Activated CD8-positive, alpha-beta memory T cell treated with anti-CD3 and anti-CD28 coated beads for 4 hours (primary cell): Measurements from ENCODE around the gene ZBTB7C.

Experiments
- DNase-seq, 2 donors: peaks; one replicate each; pipeline ENCODE4 v3.0.0-alpha.2; 2020; ENCODE audit warnings: low read depth in 2 of 2

The ZBTB7C gene

DNA sequence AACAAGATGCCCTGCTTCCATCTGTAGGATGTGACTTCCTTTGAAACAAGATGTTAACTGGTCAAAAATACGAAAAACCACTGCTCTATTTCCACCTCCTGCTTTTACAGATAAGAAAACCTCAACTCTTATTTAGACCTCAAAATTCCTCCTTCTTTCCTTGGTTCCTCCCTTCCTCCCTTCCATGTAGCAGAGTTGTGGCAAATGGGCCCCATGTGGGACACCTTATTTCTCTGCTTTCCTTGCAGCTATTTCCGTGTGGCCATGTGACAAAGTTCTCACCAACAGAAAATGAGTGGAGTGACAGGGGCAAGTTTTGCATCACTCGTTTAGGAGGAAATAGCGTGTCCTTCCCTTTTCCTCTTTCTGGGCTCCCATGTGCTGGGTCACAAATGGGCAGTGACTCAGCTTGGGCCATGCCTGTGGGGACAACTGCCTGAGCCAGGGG lies 409.4 kb downstream of the ZBTB7C start:
- no peak for DNase-seq

DNA sequence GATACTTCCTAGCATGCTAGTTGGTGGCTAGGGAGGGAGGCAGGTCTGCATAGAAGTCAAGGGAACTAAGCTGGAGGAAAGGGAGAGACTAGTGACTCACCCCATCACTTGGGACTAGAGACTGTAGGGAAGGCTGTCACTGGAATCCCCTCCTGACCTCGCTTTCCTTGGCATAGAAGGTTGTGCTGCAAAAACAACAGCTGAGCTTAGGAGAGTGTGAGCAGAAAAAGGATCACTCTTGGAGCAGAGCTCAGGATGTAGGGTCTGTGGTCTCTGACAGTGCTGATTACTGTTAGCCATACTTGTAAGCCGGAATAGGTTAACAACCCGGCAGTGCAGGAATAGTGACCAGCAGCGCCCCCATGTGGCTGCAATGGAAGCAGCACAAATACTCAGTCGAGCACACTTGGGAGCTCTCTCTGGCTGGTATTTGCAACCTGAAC lies 411.8 kb downstream of the ZBTB7C start:
- no peak for DNase-seq

DNA sequence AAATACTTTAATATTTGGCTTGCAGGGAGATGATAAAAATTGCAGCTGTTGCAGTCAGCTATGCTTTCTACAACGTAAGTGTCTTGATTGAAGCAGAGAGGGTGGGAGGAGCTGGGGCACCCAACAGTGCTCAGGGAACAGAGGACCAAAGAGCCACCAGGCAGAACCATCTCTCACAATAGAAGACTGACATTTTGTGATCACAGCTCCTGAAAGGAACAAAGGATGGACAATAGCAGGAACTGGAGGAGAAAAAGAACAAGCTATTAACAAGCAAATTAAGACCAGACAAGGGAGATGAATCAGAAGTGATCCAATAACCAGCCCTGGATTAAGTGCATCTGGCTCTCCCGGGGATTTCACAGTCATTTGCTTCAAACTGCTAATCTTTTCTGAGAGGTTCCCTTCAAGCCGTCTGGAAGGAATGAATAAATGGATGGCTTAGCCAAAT lies 413.1 kb downstream of the ZBTB7C start:
- no peak for DNase-seq

DNA sequence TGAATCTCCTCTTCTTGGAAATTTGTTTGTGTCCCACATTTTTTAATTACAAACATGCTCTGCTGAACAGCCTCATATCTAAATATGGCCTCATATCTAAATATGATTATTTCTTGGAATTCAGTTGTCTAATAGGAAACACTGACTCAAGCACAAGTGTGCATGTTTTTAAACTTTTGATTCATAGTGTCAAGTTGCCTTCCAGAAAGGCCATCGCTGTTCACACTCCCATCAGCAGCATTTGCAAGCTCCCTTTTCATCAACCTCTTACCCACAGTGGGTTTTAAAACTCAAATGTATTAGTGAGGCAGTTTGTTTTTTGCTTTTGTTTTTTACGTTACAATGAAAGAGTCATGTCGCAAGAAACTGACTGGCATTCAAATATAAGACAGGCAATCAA lies 413.5 kb downstream of the ZBTB7C start:
- DNase-seq, result no peak

- DNase-seq, result no peak
Observed at GRCh38 chr18:47993409-47993808, 415.8 kb downstream of the ZBTB7C start.

GRCh38 chr18:47992976-47993375 lies 416.2 kb downstream of the ZBTB7C start:
- no peak for DNase-seq

GRCh38 chr18:47992266-47992665 lies 416.9 kb downstream of the ZBTB7C start:
- DNase-seq, result no peak

GRCh38 chr18:47990981-47991380 lies 418.2 kb downstream of the ZBTB7C start:
- DNase-seq, result no peak

- DNase-seq, result no peak
Observed at GRCh38 chr18:47987388-47987699, 421.8 kb downstream of the ZBTB7C start.

DNA sequence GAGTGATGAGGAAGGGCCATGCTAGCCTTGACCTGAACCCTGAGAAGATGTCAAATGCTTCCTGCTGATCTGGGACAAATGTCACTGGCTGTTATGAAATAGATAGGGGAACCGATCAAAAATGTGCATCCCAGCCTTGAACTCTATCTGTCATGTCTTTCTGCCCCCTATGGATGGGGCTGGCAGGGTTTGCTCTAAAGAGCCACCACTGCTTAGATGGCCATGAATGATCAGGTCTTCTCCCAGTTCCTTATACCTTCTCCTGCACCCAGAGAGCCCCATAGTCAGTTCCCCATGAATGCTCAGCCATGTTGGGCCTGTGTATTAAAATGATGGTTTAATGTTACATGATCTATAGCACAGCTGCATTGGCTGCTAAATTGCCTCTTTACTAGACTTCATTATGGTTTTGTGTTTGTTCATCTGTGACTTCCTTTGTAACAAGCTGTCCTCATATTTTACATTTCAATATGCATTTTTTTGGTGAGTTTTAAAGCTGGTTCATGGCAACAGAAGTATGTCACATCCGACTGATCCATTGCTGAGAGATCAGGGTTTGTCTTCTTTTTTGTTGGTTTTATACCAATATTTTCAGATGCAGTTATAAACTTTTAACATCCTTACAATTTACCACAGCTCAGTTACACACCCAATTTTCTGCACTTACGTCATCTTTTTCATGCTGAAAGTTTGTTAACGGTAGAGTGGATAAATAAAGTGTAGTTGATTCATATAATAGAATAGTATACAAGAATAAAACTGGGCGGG lies 422.4 kb downstream of the ZBTB7C start:
- DNase-seq, result no peak

DNA sequence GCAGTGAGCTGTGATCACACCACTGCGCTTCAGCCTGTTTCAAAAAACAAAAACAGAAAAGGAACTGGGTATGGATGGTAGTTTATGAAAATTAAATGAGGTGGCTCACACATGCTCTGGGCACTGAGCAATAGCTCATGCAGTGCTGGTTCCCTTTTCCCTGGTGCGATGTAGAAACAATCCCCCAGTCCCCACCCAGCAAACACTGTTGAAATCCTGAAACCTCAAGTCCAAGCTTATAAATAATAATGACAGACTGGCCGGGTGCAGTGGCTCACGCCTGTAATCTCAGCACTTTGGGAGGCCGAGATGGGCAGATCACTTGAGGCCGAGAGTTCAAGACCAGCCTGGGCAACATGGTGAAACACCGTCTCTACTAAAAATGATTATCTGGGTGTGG lies 423.3 kb downstream of the ZBTB7C start:
- no peak for DNase-seq

- DNase-seq, result no peak
Observed at GRCh38 chr18:47984991-47985390, 424.2 kb downstream of the ZBTB7C start.

- DNase-seq, result no peak
Observed at GRCh38 chr18:47983946-47984345, 425.2 kb downstream of the ZBTB7C start.

DNA sequence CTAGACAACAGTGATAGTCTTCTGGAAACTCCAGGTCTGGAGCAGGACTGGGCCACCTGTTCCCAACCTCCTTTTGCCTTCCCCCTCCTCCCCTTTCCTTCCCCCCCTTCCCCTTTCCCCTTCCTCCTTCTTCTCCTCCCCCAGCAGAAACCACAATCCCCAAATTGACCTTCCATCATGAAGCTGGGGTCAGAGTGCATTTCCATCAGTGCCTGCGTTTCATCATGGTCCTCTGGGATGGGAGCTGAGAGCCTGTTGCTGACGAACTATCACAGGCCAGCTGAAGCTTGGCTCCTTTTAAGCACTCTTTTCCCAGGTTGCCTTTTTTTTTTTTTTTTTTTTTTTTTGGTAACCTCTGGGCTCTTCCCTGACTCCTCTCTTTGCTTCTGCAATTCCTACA lies 426.1 kb downstream of the ZBTB7C start:
- no peak for DNase-seq

- DNase-seq, result no peak
Observed at GRCh38 chr18:47981830-47982229, 427.4 kb downstream of the ZBTB7C start.

DNA sequence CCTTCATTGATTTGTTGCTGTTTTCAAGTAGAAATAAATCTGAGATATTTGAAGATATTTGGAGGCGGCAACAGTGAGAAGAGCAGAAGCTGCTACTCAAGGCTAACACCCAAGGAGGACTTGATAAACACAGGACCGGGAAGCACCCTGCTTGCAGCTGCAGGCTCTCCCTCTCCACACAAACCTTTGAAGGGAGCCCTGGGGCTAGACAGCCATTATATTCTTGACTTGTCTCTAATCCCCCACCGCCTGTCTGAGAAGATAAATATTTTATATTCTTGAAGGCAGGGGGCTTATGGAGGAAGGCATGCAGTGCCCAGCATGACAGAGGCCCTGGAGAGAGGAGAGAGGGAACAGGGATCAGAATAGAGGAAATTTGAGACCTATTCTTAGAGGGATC lies 427.9 kb downstream of the ZBTB7C start:
- DNase-seq, result no peak

DNA sequence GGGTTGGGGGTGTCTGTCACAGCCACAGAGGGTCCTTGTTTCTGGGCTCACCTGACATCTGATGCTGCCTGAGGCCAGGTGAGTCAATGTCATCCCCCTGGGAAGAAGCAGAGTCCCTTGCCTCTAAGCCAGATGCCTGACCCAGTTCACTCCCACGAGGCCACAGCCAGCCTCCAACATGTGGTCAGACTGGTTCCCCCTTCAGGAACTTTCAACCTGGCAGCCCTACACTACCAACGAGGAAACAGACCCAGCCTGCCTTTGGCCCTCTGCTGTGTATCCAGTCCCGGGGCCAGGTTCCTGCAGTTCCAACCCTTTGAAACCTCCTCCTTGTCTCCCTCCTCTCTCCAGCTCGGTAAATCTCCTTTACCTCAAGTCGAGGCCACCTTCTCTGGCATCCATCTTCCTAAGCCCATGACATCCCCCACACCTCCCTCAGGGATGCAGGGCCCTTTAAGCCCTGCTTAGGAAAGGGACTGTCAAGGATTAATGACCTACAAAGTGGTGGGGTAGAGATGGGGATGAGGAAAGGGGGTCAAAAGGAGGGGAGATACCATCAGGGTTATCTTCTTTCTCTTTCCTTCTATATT lies 429.5 kb downstream of the ZBTB7C start:
- no peak for DNase-seq

GRCh38 chr18:47978603-47979002 lies 430.6 kb downstream of the ZBTB7C start:
- DNase-seq, result no peak

GRCh38 chr18:47978141-47978540 lies 431.0 kb downstream of the ZBTB7C start:
- no peak for DNase-seq
